A673 (cell line): Measurements from ENCODE around the gene FHIT.

ENCODE experiments used
- EZH2 ChIP-seq: fragments of 200-600 bp; sonication (generic); IDR thresholded peaks from 2 replicates; pipeline ENCODE4 v1.6.1; 2017; ENCODE audit warnings: borderline replicate concordance, low read depth, mild to moderate bottlenecking, mixed read lengths, antibody characterized with exemption, low read length; ENCODE audit not compliant: poor library complexity, severe bottlenecking
- TF ChIP-seq, protein P1 (sequence below): fragments of 300-800, 200-600 bp; sonication (generic); conservative IDR thresholded peaks from 2 replicates; pipeline ENCODE4 v1.5.1; 2017; ENCODE audit warnings: low read depth, mild to moderate bottlenecking, antibody characterized with exemption, low read length, moderate library complexity, mixed read lengths

DNA sequence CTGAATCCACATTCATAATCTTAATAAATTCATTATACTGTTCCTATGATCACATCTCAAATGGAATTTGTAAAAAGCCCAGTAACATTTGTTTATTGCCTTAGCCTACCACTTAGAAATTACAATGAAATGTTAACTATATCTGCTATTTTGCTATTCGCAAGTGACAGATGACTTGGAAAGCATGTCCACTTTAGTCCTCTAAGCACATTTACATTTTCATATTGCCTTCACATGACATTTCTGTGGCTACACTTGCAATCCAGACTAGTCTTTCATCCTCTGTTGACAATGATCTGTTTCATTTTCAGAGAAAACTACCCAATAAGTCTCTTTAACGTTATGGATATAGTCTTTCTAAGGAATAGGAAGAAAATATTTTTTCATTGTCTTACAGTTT is 741.8 kb downstream of the FHIT start:
- no peak for TF ChIP-seq EZH2
- TF ChIP-seq, protein P1, sequence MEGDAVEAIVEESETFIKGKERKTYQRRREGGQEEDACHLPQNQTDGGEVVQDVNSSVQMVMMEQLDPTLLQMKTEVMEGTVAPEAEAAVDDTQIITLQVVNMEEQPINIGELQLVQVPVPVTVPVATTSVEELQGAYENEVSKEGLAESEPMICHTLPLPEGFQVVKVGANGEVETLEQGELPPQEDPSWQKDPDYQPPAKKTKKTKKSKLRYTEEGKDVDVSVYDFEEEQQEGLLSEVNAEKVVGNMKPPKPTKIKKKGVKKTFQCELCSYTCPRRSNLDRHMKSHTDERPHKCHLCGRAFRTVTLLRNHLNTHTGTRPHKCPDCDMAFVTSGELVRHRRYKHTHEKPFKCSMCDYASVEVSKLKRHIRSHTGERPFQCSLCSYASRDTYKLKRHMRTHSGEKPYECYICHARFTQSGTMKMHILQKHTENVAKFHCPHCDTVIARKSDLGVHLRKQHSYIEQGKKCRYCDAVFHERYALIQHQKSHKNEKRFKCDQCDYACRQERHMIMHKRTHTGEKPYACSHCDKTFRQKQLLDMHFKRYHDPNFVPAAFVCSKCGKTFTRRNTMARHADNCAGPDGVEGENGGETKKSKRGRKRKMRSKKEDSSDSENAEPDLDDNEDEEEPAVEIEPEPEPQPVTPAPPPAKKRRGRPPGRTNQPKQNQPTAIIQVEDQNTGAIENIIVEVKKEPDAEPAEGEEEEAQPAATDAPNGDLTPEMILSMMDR: no peak
